ENCODE data around the gene SLC12A1. TPM values are rescaled to one million over a fixed set of nuclear protein-coding genes. Genes with fewer than 3 reads are reported as not detected.

SLC12A1 gene
- total and polyA plus RNA-seq, 5 donors from 2014 or later, result not detected

DNA sequence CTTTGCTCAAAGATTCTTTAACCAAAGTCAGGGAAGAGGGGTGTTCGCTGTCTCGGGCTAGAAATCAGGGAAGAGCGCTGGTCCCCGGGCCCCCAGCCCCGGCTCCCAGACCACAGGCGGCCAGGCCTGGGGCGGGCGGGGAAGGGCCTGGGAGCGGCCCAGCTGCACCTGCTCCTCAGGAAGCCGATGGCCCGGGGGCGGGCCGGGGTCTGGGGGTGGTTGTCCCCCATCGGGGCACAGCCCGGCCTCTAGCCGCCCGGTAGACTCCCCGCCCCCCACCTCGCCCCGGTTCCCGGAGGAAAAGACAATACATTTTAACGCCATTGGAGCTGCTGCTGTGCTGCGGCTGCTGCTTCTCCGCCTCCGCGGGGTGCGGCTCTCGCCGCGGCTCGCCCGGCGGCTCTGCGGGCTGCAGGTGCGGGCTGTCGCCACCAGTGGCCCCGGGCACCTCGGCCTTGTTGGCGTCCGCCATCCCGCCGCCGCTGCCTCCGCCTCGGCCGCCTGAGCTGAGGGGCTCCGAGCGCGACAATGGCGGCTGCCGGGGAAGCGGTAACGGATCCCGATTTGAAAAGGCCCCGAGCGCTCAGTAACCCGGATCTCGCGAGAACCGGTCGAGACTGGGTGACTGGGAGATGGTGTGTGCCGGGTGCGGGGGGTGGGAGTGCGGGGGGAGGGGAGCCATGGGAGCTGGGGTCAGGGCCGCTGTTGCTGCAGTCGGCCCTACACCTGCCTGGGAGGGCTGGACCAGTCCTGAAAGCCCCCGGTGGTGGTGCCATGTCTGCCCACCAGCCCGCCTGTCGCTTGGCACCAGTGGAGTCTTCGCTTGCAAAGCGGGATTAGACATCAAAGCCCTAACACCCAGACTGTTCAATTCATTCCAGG lies 28.1 kb upstream of the SLC12A1 start, which contains the start of gene MYEF2:
MYEF2 (minus strand) TSS at position 530 of the 882 bp plus-strand sequence; CDS start at position 472, 58 bp downstream.
- H3K36me3 Mint-ChIP-seq, result peaks cover 3% of the 10 kb centered on the region
- H3K4me1 ChIP-seq (ENCODE audit: control insufficient read depth, insufficient read depth, low read length, poor library complexity, severe bottlenecking), result peaks cover 10% of the 10 kb centered on the region
- H3K36me3 ChIP-seq (ENCODE audit: control insufficient read depth, insufficient read depth, low read length), result no peaks in the 10 kb centered on the region
- H3K27ac ChIP-seq (ENCODE audit: insufficient read depth, low read length, poor library complexity, severe bottlenecking), result peak within 1 kb of the TSS; percentile 28
- ATAC-seq (ENCODE audit: low read depth in 2 of 2), result peak; percentile 71 to 76
- peaks cover 5 to 38% (median 14%) of the 10 kb centered on the region in 4 donors for H3K4me1 Mint-ChIP-seq
- no peaks in the 10 kb centered on the region for H3K9me3 ChIP-seq (ENCODE audit: control insufficient read depth in 2 of 2, low read length in 2 of 2)
- H3K27me3 Mint-ChIP-seq, result peaks cover 23% of the 10 kb centered on the region
- peak within 1 kb of the TSS; percentile 83 for H3K4me3 ChIP-seq (ENCODE audit: low read depth, low read length)
- H3K27ac Mint-ChIP-seq, result peak within 1 kb of the TSS in 2 of 3 donors; percentile 77 to 95
- H3K4me3 Mint-ChIP-seq, result peak within 1 kb of the TSS; percentile 83 to 97 (median 92)
- peak; percentile 25 to 70 (median 50) for DNase-seq
- peaks cover 7% of the 10 kb centered on the region for H3K27me3 ChIP-seq (ENCODE audit: control insufficient read depth, insufficient read depth, low read length)
- H3K9me3 Mint-ChIP-seq, result peaks cover 0 to 8% (median 3%) of the 10 kb centered on the region in 7 donors

DNA sequence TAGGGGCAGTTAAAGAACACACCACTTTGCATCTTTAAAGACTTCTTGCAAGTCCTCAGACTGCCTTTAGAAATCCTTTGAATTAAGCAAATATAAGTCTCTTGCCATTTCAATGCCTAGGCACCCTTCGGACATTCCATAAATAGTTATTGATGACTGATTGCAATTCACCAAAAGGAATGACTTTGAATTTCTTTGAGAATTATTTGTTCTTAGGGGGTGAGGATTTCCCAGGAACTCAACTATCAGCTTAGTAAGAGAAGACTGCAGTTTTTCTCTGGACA lies 27.5 kb upstream of the SLC12A1 start:
- Histone ChIP-seq H3K27ac (ENCODE audit: insufficient read depth, low read length, poor library complexity, severe bottlenecking) (no peak overlapping the region), H3K9me3 (ENCODE audit: control insufficient read depth in 2 of 2, low read length in 2 of 2) (no peaks in the 10 kb centered on the region), H3K4me1 (ENCODE audit: control insufficient read depth, insufficient read depth, low read length, poor library complexity, severe bottlenecking) (peaks cover 10% of the 10 kb centered on the region), H3K27me3 (ENCODE audit: control insufficient read depth, insufficient read depth, low read length) (peaks cover 7% of the 10 kb centered on the region), H3K36me3 (ENCODE audit: control insufficient read depth, insufficient read depth, low read length) (no peaks in the 10 kb centered on the region), H3K4me3 (ENCODE audit: low read depth, low read length) (peak overlapping the region; percentile 52)
- H3K27ac Mint-ChIP-seq, result no peak overlapping the region
- H3K36me3 Mint-ChIP-seq, result peaks cover 3% of the 10 kb centered on the region
- peak overlapping the region; percentile 72 to 86 (median 79) for H3K4me3 Mint-ChIP-seq
- H3K27me3 Mint-ChIP-seq, result peaks cover 23% of the 10 kb centered on the region
- ATAC-seq (ENCODE audit: low read depth in 2 of 2) (no peak), DNase-seq (no peak)
- H3K4me1 Mint-ChIP-seq, result peaks cover 0 to 34% (median 14%) of the 10 kb centered on the region in 4 donors
- peaks cover 0 to 8% (median 0%) of the 10 kb centered on the region in 7 donors for H3K9me3 Mint-ChIP-seq

DNA sequence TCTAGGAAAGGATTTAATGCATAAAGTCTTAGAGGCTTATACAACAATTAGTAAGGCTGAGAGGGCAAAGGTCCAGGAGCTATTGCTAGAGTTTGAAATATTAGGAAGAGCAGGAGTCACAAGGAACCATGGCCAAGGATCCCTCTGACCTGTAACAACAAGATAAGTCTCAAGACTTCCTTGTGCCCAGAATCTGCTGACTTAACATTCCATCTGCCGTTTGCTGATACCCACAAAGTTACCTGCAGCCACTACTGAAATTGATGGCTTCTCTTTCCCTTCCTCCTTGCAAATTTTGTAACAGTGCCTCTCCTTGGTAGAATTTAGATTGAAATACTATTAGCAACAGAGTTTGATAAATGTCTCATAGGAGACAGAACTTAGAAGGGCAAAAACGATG lies 23.4 kb upstream of the SLC12A1 start:
- Histone ChIP-seq H3K9me3 (ENCODE audit: control insufficient read depth in 2 of 2, low read length in 2 of 2) (no peaks in the 10 kb centered on the region), H3K4me3 (ENCODE audit: low read depth, low read length) (no peak overlapping the region), H3K36me3 (ENCODE audit: control insufficient read depth, insufficient read depth, low read length) (no peaks in the 10 kb centered on the region), H3K27me3 (ENCODE audit: control insufficient read depth, insufficient read depth, low read length) (peaks cover 7% of the 10 kb centered on the region), H3K4me1 (ENCODE audit: control insufficient read depth, insufficient read depth, low read length, poor library complexity, severe bottlenecking) (peaks cover 2% of the 10 kb centered on the region), H3K27ac (ENCODE audit: insufficient read depth, low read length, poor library complexity, severe bottlenecking) (no peak overlapping the region)
- Mint-ChIP-seq H3K36me3 (no peaks in the 10 kb centered on the region), H3K4me1 (peaks cover 0 to 6% (median 0%) of the 10 kb centered on the region in 4 donors), H3K27ac (no peak overlapping the region), H3K27me3 (peaks cover 37% of the 10 kb centered on the region), H3K9me3 (peaks cover 0 to 8% (median 2%) of the 10 kb centered on the region in 7 donors), H3K4me3 (no peak overlapping the region)
- DNase-seq (no peak), ATAC-seq (ENCODE audit: low read depth in 2 of 2) (no peak)

GRCh38 chr15:48185529-48185928 lies 20.6 kb upstream of the SLC12A1 start:
- Mint-ChIP-seq H3K27me3 (peaks cover 37% of the 10 kb centered on the region), H3K4me3 (no peak overlapping the region), H3K27ac (no peak overlapping the region), H3K9me3 (peaks cover 0 to 8% (median 2%) of the 10 kb centered on the region in 7 donors), H3K4me1 (no peaks in the 10 kb centered on the region), H3K36me3 (no peaks in the 10 kb centered on the region)
- Histone ChIP-seq H3K27ac (ENCODE audit: insufficient read depth, low read length, poor library complexity, severe bottlenecking) (no peak overlapping the region), H3K4me1 (ENCODE audit: control insufficient read depth, insufficient read depth, low read length, poor library complexity, severe bottlenecking) (no peaks in the 10 kb centered on the region), H3K27me3 (ENCODE audit: control insufficient read depth, insufficient read depth, low read length) (peaks cover 7% of the 10 kb centered on the region), H3K4me3 (ENCODE audit: low read depth, low read length) (no peak overlapping the region), H3K9me3 (ENCODE audit: control insufficient read depth in 2 of 2, low read length in 2 of 2) (no peaks in the 10 kb centered on the region), H3K36me3 (ENCODE audit: control insufficient read depth, insufficient read depth, low read length) (no peaks in the 10 kb centered on the region)
- ATAC-seq (ENCODE audit: low read depth in 2 of 2), result no peak
- no peak for DNase-seq

DNA sequence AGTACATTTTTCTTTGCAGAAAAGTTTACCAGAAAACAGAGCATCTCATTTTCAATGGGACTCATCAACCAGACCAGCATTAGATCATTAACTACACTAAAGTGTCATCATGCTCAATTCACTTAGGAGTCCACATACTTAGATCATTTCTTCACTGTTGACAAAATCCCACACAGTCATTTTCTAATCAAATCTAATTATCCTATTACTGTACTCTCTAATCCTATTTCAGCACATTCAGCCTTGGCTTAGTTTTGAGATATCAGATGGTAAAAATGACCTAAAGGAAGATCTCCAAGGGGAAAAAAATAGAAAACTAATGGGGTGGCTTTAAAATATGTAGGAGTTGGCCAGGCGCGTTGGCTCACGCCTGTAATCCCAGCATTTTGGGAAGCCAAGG lies 19.8 kb upstream of the SLC12A1 start:
- Histone ChIP-seq H3K36me3 (ENCODE audit: control insufficient read depth, insufficient read depth, low read length) (no peaks in the 10 kb centered on the region), H3K27ac (ENCODE audit: insufficient read depth, low read length, poor library complexity, severe bottlenecking) (no peak overlapping the region), H3K4me3 (ENCODE audit: low read depth, low read length) (no peak overlapping the region), H3K27me3 (ENCODE audit: control insufficient read depth, insufficient read depth, low read length) (peaks cover 7% of the 10 kb centered on the region), H3K4me1 (ENCODE audit: control insufficient read depth, insufficient read depth, low read length, poor library complexity, severe bottlenecking) (no peaks in the 10 kb centered on the region), H3K9me3 (ENCODE audit: control insufficient read depth in 2 of 2, low read length in 2 of 2) (no peaks in the 10 kb centered on the region)
- Mint-ChIP-seq H3K4me3 (no peak overlapping the region), H3K27me3 (peaks cover 30% of the 10 kb centered on the region), H3K36me3 (no peaks in the 10 kb centered on the region), H3K9me3 (peaks cover 0 to 5% (median 2%) of the 10 kb centered on the region in 7 donors), H3K27ac (no peak overlapping the region), H3K4me1 (peaks cover 0 to under 1% (median under 1%) of the 10 kb centered on the region in 4 donors)
- DNase-seq (no peak), ATAC-seq (ENCODE audit: low read depth in 2 of 2) (no peak)

DNA sequence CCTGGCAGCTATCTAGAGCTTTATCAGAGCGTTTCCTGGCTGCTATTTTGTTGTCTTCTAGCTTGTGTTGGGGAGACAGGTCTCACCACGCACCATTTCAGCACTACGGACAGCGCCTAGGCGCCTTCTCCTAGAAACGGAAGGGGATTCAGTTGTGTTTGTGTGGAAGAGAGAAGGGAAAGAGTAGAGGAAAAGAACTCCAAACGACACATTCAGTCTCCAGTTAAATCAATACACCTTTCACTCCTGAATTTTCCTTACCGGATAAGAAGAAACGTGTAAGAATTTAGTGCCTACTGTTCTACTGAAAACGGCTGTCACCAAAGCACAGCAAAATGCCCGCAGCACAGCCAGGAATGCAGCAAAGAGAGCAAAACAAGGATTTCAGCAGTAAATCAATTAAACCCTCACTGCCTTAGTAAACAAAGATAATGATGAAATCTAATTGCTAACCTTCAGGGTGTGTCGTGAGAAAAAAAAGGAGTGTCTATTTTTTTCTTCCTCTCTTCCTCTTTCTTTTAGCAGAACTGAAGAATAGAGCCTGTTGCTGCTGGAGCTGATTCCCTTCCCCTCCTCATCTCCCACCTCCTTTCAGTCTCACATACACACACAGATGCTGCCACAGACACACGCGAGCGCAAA lies 15.0 kb upstream of the SLC12A1 start:
- Histone ChIP-seq H3K27ac (ENCODE audit: insufficient read depth, low read length, poor library complexity, severe bottlenecking) (no peak overlapping the region), H3K36me3 (ENCODE audit: control insufficient read depth, insufficient read depth, low read length) (no peaks in the 10 kb centered on the region), H3K4me1 (ENCODE audit: control insufficient read depth, insufficient read depth, low read length, poor library complexity, severe bottlenecking) (no peaks in the 10 kb centered on the region), H3K27me3 (ENCODE audit: control insufficient read depth, insufficient read depth, low read length) (peaks cover 2% of the 10 kb centered on the region), H3K4me3 (ENCODE audit: low read depth, low read length) (no peak overlapping the region), H3K9me3 (ENCODE audit: control insufficient read depth in 2 of 2, low read length in 2 of 2) (no peaks in the 10 kb centered on the region)
- Mint-ChIP-seq H3K36me3 (no peaks in the 10 kb centered on the region), H3K4me1 (peaks cover 0 to 4% (median 1%) of the 10 kb centered on the region in 4 donors), H3K27me3 (peaks cover 28% of the 10 kb centered on the region), H3K27ac (no peak overlapping the region), H3K9me3 (peaks cover 0 to 7% (median 3%) of the 10 kb centered on the region in 7 donors), H3K4me3 (no peak overlapping the region)
- ATAC-seq (ENCODE audit: low read depth in 2 of 2) (no peak), DNase-seq (peak in 2 of 3 donors; percentile 6 to 24)

DNA sequence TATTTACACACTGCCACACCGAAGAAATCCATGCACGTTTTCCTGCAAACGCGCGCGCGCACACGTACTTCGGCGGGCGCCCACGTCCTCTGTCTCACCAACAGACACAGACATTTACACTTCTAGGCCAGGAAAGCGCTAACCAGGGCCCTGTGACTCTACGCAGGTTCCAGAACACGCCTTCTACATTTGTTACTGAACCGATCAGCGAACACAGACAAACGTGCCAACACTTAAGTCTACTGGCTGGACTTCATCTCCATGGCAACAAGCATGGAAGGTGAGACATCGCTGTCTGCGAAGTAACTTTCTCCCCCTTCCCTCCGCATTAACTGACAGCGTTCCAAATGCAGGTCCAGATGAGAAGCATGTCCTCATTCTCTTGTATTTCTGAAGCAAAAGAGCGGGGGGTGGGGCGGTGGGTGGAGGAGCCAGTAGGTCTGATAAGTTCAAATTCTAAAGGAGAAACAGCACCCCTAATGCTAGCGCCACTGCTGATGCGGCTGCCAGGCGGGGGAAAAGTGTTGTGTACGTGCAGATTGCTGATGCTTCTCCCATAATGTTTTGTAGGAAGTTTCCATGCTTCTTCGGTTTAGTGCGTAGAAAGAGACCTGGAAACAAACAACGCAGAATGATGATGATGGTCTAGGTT lies 14.4 kb upstream of the SLC12A1 start, which contains the start of gene CTXN2:
CTXN2 (plus strand) TSS at position 92 of the 652 bp plus-strand sequence. CDS start 9,636 bp downstream, outside the sequence.
- H3K27ac ChIP-seq (ENCODE audit: insufficient read depth, low read length, poor library complexity, severe bottlenecking), result no peak within 1 kb of the TSS
- no peaks in the 10 kb centered on the region for H3K4me1 ChIP-seq (ENCODE audit: control insufficient read depth, insufficient read depth, low read length, poor library complexity, severe bottlenecking)
- H3K4me3 ChIP-seq (ENCODE audit: low read depth, low read length), result no peak within 1 kb of the TSS
- H3K27me3 ChIP-seq (ENCODE audit: control insufficient read depth, insufficient read depth, low read length), result peaks cover 2% of the 10 kb centered on the region
- Mint-ChIP-seq H3K4me3 (no peak within 1 kb of the TSS), H3K27ac (no peak within 1 kb of the TSS), H3K27me3 (peaks cover 27% of the 10 kb centered on the region), H3K36me3 (no peaks in the 10 kb centered on the region), H3K9me3 (peaks cover 0 to 7% (median 3%) of the 10 kb centered on the region in 7 donors), H3K4me1 (peaks cover 0 to 4% (median 1%) of the 10 kb centered on the region in 4 donors)
- ATAC-seq (ENCODE audit: low read depth in 2 of 2) (no peak), DNase-seq (no peak)
- H3K9me3 ChIP-seq (ENCODE audit: control insufficient read depth in 2 of 2, low read length in 2 of 2), result no peaks in the 10 kb centered on the region
- H3K36me3 ChIP-seq (ENCODE audit: control insufficient read depth, insufficient read depth, low read length), result no peaks in the 10 kb centered on the region
